Skin epidermis (tissue), 12 donors: ENCODE data around the gene TAP1.

Experiments
- H3K27ac ChIP-seq, 21 experiments: fragments of 200-600 bp; sonication (generic) in 11 of 21; one replicate each; pipeline ENCODE4 v1.5.0; 2020; ENCODE audit warnings: mild to moderate bottlenecking in 3 of 21, inconsistent platforms in 2 of 21, moderate library complexity in 2 of 21
- H3K4me3 ChIP-seq, 7 experiments: fragments of 200-600 bp; sonication (generic) in 2 of 7; one replicate each; pipeline ENCODE4 v1.5.0; 2020; ENCODE audit warnings: inconsistent platforms in 2 of 7, mild to moderate bottlenecking in 2 of 7, moderate library complexity in 1 of 7

Gene TAP1

GRCh38 chr6:32867022-32867477, 13.5 kb upstream of the TAP1 start:
- Histone ChIP-seq H3K4me3 (no peak overlapping the region), H3K27ac (peak overlapping the region in 3 of 21 experiments; percentile 4 to 44 (median 40))

- Histone ChIP-seq H3K4me3 (no peak overlapping the region), H3K27ac (no peak overlapping the region)
These were observed 12.4 kb upstream of the TAP1 start for GRCh38 chr6:32865724-32866443.

- H3K4me3 ChIP-seq: no peak overlapping the region
- H3K27ac ChIP-seq: no peak overlapping the region
These were observed 9.2 kb upstream of the TAP1 start for GRCh38 chr6:32862725-32863124.

GRCh38 chr6:32860674-32861073, 7.2 kb upstream of the TAP1 start:
- Histone ChIP-seq H3K27ac (peak overlapping the region in 3 of 21 experiments; percentile 16 to 38 (median 29)), H3K4me3 (no peak overlapping the region)

- H3K4me3 ChIP-seq: no peak overlapping the region
- no peak overlapping the region for H3K27ac ChIP-seq
These were observed 4.7 kb upstream of the TAP1 start for GRCh38 chr6:32858194-32858593.

- no peak overlapping the region for H3K4me3 ChIP-seq
- H3K27ac ChIP-seq: no peak overlapping the region
These were observed 3.8 kb upstream of the TAP1 start for GRCh38 chr6:32857156-32857891.

- H3K27ac ChIP-seq: peak overlapping the region in 15 of 21 experiments; percentile 8 to 100 (median 98)
- H3K4me3 ChIP-seq: peak overlapping the region in 5 of 7 experiments; percentile 81 to 95 (median 90)
These were observed 2.1 kb upstream of the TAP1 start for GRCh38 chr6:32855467-32856174.

- peak overlapping the region; percentile 87 to 100 (median 98) for H3K27ac ChIP-seq
- H3K4me3 ChIP-seq: peak overlapping the region; percentile 81 to 95 (median 90)
These were observed 1.1 kb upstream of the TAP1 start for GRCh38 chr6:32854376-32855178.

GRCh38 chr6:32852844-32853540, 512 bp downstream of the TAP1 start:
- Histone ChIP-seq H3K4me3 (peak overlapping the region; percentile 81 to 95 (median 90)), H3K27ac (peak overlapping the region; percentile 87 to 100 (median 98))

- H3K27ac ChIP-seq: peak overlapping the region; percentile 87 to 100 (median 98)
- peak overlapping the region; percentile 81 to 95 (median 90) for H3K4me3 ChIP-seq
These were observed 1.3 kb downstream of the TAP1 start for GRCh38 chr6:32852018-32852843.

GRCh38 chr6:32851025-32851424, 2.5 kb downstream of the TAP1 start:
- Histone ChIP-seq H3K27ac (peak overlapping the region in 7 of 21 experiments; percentile 15 to 100 (median 98)), H3K4me3 (peak overlapping the region in 2 of 7 experiments; percentile 81 to 83)

- Histone ChIP-seq H3K27ac (no peak overlapping the region), H3K4me3 (no peak overlapping the region)
These were observed 4.4 kb downstream of the TAP1 start for GRCh38 chr6:32849126-32849525.

- H3K4me3 ChIP-seq: no peak overlapping the region
These were observed 5.7 kb downstream of the TAP1 start for GRCh38 chr6:32847795-32848194.

GRCh38 chr6:32847004-32847403, 6.5 kb downstream of the TAP1 start:
- H3K4me3 ChIP-seq: no peak overlapping the region
- peak overlapping the region in 4 of 21 experiments; percentile 5 to 100 (median 52) for H3K27ac ChIP-seq

More at GRCh38 chr6:32847795-32848194, 5.7 kb downstream of the TAP1 start:
- H3K27ac ChIP-seq: peak overlapping the region in 3 of 21 experiments; percentile 1 to 6 (median 6)

GRCh38 chr6:32845384-32845884, 8.1 kb downstream of the TAP1 start:
- Histone ChIP-seq H3K27ac (peak overlapping the region in 20 of 21 experiments; percentile 93 to 100 (median 98)), H3K4me3 (peak overlapping the region; percentile 68 to 85 (median 80))

GRCh38 chr6:32844839-32845383, 8.6 kb downstream of the TAP1 start:
- Histone ChIP-seq H3K27ac (peak overlapping the region; percentile 8 to 100 (median 97)), H3K4me3 (peak overlapping the region; percentile 68 to 85 (median 80))
